Measurements from ENCODE around the gene ADGRF5. TPM values are rescaled to one million over a fixed set of nuclear protein-coding genes. Genes with fewer than 3 reads are reported as not detected.

ADGRF5 gene
- 0.13 and 0.48 TPM in 2 replicates for total RNA-seq

DNA sequence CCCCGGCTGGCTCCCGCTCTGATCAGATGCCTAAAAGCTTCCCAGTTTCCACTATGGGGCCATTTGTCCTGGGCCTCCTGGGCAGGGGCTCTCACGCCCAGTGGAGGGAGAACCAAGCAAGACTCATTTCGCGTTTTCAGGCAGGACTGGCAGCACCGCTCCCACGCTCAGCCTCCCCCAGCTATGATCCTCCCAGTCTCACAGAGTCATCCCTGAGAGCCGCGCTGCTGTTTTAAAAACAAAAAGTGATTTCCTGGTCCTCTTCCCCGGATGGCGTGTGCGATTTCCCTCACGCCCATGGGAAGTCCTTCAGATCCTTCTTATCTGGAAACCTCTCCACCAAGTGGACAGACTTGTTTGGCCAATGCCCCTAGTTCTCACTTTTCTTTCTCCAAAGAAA is at the start of gene ADGRF5:
TSS of gene ADGRF5 (minus strand) at position 208 of the 400 bp plus-strand sequence. CDS start 15,176 bp downstream, outside the sequence.
- no peak for DNase-seq (ENCODE audit: low read depth)
- no peak for TF ChIP-seq CTCF (IDR thresholded peaks at IDR 0.05; ENCODE audit: insufficient read depth, low read length, poor library complexity, severe bottlenecking)
- H3K27me3 ChIP-seq (ENCODE audit: control insufficient read depth, insufficient read depth, low read length) = no peaks in the 10 kb centered on the region

GRCh38 chr6:46969206-46969605 is 47.5 kb upstream of the ADGRF5 start:
- no peak for TF ChIP-seq CTCF (IDR thresholded peaks at IDR 0.05; ENCODE audit: insufficient read depth, low read length, poor library complexity, severe bottlenecking)
- no peaks in the 10 kb centered on the region for H3K36me3 ChIP-seq (ENCODE audit: control insufficient read depth, insufficient read depth, low read length)
- no peak for DNase-seq (ENCODE audit: low read depth)
- H3K4me3 ChIP-seq (ENCODE audit: low read depth, low read length) = no peak overlapping the region
- H3K27me3 ChIP-seq (ENCODE audit: control insufficient read depth, insufficient read depth, low read length) = no peaks in the 10 kb centered on the region

More for the DNA sequence above, at the start of gene ADGRF5:
- no peak within 1 kb of the TSS for H3K4me3 ChIP-seq (ENCODE audit: low read depth, low read length)
- H3K36me3 ChIP-seq (ENCODE audit: control insufficient read depth, insufficient read depth, low read length) = no peaks in the 10 kb centered on the region

DNA sequence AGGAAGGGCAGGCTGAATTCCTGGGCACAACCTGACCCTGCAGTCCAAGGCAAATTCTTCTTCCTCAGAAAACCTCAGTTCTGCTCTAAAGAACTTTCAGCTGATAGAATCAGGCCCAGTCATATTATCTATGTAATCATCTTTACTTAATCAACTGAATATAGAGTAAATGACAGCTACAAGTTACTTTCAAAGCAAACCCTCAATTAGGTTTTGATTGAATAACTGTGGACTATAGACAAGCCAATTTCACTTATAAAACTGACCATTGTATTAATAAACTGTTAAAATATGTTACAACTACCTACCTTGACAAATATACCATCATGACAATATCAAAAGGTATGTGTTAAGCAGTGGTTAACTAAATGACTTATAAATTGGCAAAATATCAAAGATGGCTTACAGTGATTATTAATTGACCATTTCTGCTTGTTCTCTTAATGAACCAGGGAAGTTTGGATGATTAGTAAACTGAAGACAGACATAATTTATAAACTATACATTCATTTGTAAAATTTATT is 46.1 kb upstream of the ADGRF5 start:
- H3K36me3 ChIP-seq (ENCODE audit: control insufficient read depth, insufficient read depth, low read length) = no peaks in the 10 kb centered on the region
- no peak for TF ChIP-seq CTCF (IDR thresholded peaks at IDR 0.05; ENCODE audit: insufficient read depth, low read length, poor library complexity, severe bottlenecking)
- no peak overlapping the region for H3K4me3 ChIP-seq (ENCODE audit: low read depth, low read length)
- DNase-seq (ENCODE audit: low read depth) = no peak
- no peaks in the 10 kb centered on the region for H3K27me3 ChIP-seq (ENCODE audit: control insufficient read depth, insufficient read depth, low read length)

DNA sequence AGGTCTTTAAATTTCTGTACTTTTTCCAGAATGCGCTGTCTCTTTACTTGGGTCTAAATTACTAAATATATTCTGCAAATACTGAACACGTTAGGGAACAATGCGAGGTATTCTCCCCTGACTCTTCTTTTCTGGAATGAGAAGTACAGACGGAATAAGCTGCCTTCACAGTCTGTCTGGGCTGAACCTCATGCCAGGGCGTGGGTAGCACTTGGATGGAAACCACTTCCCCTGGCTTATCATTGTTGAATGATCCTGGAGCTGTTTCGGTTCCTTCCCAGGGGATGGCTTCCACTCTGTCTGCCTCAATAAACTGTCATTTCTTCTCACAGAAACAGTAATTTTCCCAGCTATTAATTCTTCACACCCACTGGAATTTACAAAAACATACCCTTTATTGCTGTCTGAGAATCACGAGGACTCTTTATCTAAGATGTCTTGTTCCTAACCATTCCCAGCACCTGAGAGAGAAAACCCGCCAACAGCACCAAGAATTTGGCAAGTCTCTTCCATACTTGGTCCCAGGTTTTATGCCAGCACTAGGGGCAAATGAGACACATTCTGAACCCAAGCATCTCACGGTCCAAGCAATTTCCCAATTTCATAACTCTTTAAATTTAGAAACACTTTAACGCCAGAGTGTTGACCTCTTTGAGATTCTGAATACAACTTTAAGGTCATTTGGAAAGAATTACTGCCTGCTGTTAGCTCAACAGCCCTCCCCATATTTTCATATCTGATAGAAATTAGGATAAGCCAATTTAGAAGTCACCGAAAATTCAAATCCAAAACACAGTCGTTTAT is 43.2 kb upstream of the ADGRF5 start:
- no peaks in the 10 kb centered on the region for H3K27me3 ChIP-seq (ENCODE audit: control insufficient read depth, insufficient read depth, low read length)
- H3K36me3 ChIP-seq (ENCODE audit: control insufficient read depth, insufficient read depth, low read length) = no peaks in the 10 kb centered on the region
- H3K4me3 ChIP-seq (ENCODE audit: low read depth, low read length) = no peak overlapping the region
- DNase-seq (ENCODE audit: low read depth) = no peak
- no peak for TF ChIP-seq CTCF (IDR thresholded peaks at IDR 0.05; ENCODE audit: insufficient read depth, low read length, poor library complexity, severe bottlenecking)

- TF ChIP-seq CTCF (IDR thresholded peaks at IDR 0.05; ENCODE audit: insufficient read depth, low read length, poor library complexity, severe bottlenecking) = no peak
- Histone ChIP-seq H3K27me3 (ENCODE audit: control insufficient read depth, insufficient read depth, low read length) (no peaks in the 10 kb centered on the region), H3K4me3 (ENCODE audit: low read depth, low read length) (no peak overlapping the region), H3K36me3 (ENCODE audit: control insufficient read depth, insufficient read depth, low read length) (no peaks in the 10 kb centered on the region)
- no peak for DNase-seq (ENCODE audit: low read depth)
Measured at GRCh38 chr6:46963626-46964025, 41.9 kb upstream of the ADGRF5 start.

Data from kidney epithelial cell (primary cell).